OCI-LY7 (cell line): ENCODE measurements around the gene TCTN3. TPM values are rescaled to one million over a fixed set of nuclear protein-coding genes. Genes with fewer than 3 reads are reported as not detected.

Experiments
- BruUV-seq: library from RNA; stranded (reverse); fragments of 400-500 nt; replicated peaks from 2 replicates; lab custom pipeline; 2021; lab: Mats Ljungman, UMichigan
- CTCF ChIA-PET: fragments of 300-600 bp; sonication (Branson Sonifier 250); formaldehyde crosslinking; loops from one replicate; lab custom pipeline; 2022; ENCODE audit warnings: antibody characterized with exemption; ENCODE audit not compliant: unreplicated experiment; lab: Charles Lee
- POLR2A ChIA-PET: fragments of 300-600 bp; sonication (Branson Sonifier 250); formaldehyde crosslinking; loops from one replicate; lab custom pipeline; 2022; ENCODE audit warnings: antibody characterized with exemption; lab: Charles Lee
- DNase-seq: peaks from one replicate; pipeline ENCODE4 v3.0.0-alpha.2; 2015; ENCODE audit warnings: low spot score
- H2AFZ ChIP-seq: fragments of 200-600 bp; sonication (generic), shearing (Covaris generic); 2 replicates; pipeline ENCODE4 v1.6.1; 2014; ENCODE audit warnings: mild to moderate bottlenecking, antibody characterized with exemption, low read length, moderate library complexity
- H3K27ac ChIP-seq: fragments of 200-600 bp; sonication (generic); 2 replicates; pipeline ENCODE4 v1.5.1; 2014; ENCODE audit warnings: mixed run types, low read depth, mild to moderate bottlenecking, moderate library complexity, low read length, inconsistent platforms; ENCODE audit not compliant: poor library complexity, severe bottlenecking
- H3K36me3 ChIP-seq: fragments of 200-600 bp; sonication (generic); 2 replicates; pipeline ENCODE4 v1.6.1; 2014; ENCODE audit warnings: mild to moderate bottlenecking, antibody characterized with exemption, low read length, moderate library complexity, mixed read lengths; ENCODE audit not compliant: insufficient read depth
- H3K4me1 ChIP-seq: fragments of 200-600 bp; sonication (generic); 2 replicates; pipeline ENCODE4 v1.5.1; 2014; ENCODE audit warnings: mild to moderate bottlenecking, low read length; ENCODE audit not compliant: insufficient read depth, poor library complexity, severe bottlenecking
- H3K4me2 ChIP-seq: fragments of 200-600 bp; sonication (generic); 2 replicates; pipeline ENCODE4 v1.6.1; 2014; ENCODE audit warnings: mild to moderate bottlenecking, low read length
- H3K4me3 ChIP-seq: fragments of 200-600 bp; sonication (generic); 2 replicates; pipeline ENCODE4 v1.5.1; 2014; ENCODE audit warnings: mild to moderate bottlenecking, low read depth, low read length; ENCODE audit not compliant: poor library complexity, severe bottlenecking
- H3K79me2 ChIP-seq: fragments of 200-600 bp; sonication (generic); 2 replicates; pipeline ENCODE4 v1.6.1; 2016; ENCODE audit warnings: low read depth, mild to moderate bottlenecking, low read length, moderate library complexity, mixed read lengths; ENCODE audit not compliant: insufficient read depth
- H3K9me2 ChIP-seq: fragments of 200-600 bp; sonication (generic); 2 replicates; pipeline ENCODE4 v1.6.1; 2016; ENCODE audit warnings: mild to moderate bottlenecking, low read length, mixed read lengths; ENCODE audit not compliant: insufficient read depth
- H3K9me3 ChIP-seq: fragments of 200-600 bp; sonication (generic); 2 replicates; pipeline ENCODE4 v1.6.1; 2014; ENCODE audit warnings: mild to moderate bottlenecking, mixed run types, low read length, mixed read lengths
- H4K20me1 ChIP-seq: fragments of 200-600 bp; sonication (generic); 2 replicates; pipeline ENCODE4 v1.6.1; 2014; ENCODE audit warnings: mild to moderate bottlenecking, antibody characterized with exemption, low read length, moderate library complexity, mixed read lengths; ENCODE audit not compliant: insufficient read depth
- CTCF ChIP-seq: fragments of 200-600 bp; sonication (generic); conservative IDR thresholded peaks from 2 replicates; pipeline ENCODE4 v1.5.1; 2014; ENCODE audit warnings: mild to moderate bottlenecking, antibody characterized with exemption, low read length, moderate library complexity, mixed read lengths
- EZH2phosphoT487 ChIP-seq: fragments of 200-600 bp; sonication (generic); IDR thresholded peaks from 2 replicates; pipeline ENCODE4 v1.6.1; 2018; ENCODE audit warnings: low read depth, borderline replicate concordance, mild to moderate bottlenecking, mixed run types, antibody characterized with exemption, low read length, moderate library complexity, mixed read lengths
- intact Hi-C: fragments of 100-400 bp; cut with micrococcal nuclease; formaldehyde crosslinking; loops from one replicate; pipeline ENCODE4 v1.10.0; 2022; ENCODE audit not compliant: unreplicated experiment
- total RNA-seq, 2 experiments: library from RNA; depleted of rRNA in 1 of 2; stranded (reverse); fragments of >200 nt in 1 of 2; shearing (Covaris generic) in 1 of 2; gene quantifications; 2 replicates each; pipeline ENCODE4 v1.2.3, GENCODE V29; 2014 to 2022

The TCTN3 gene
- total RNA-seq, 2 experiments from 2014 or later, result 10.4 to 14.4 TPM

GRCh38 chr10:95742485-95742884, 48.8 kb upstream of the TCTN3 start:
- ChIA-PET CTCF (interaction anchor here (0.5 kb wide), 1 partner anchor 48 kb away, joined by 4 read pairs; no protein-coding TSS in a partner anchor), POLR2A (interaction anchor here (1.1 to 2.7 kb wide), 4 partner anchors 12 to 49 kb away, joined by 3 to 26 read pairs (median 7); partner anchors contain the start of genes ENTPD1 and TCTN3)
- intact Hi-C loops, result loop anchor here (2.0 kb wide), 1 partner anchor 14 kb away; the partner anchor contains the start of gene ENTPD1
- Histone ChIP-seq H3K27ac (peak overlapping the region; percentile 41), H3K9me2 (no peaks in the 10 kb centered on the region), H2AFZ (peak overlapping the region; percentile 97), H3K36me3 (no peaks in the 10 kb centered on the region), H3K79me2 (no peaks in the 10 kb centered on the region), H4K20me1 (no peaks in the 10 kb centered on the region), H3K4me1 (peaks cover 29% of the 10 kb centered on the region), H3K4me3 (peak overlapping the region; percentile 39), H3K4me2 (peak overlapping the region; percentile 53), H3K9me3 (peaks cover 17% of the 10 kb centered on the region; the same call in 1 of the 2 replicates)
- no TSS peak for BruUV-seq
- TF ChIP-seq EZH2phosphoT487, result no peak
- TF ChIP-seq CTCF, result no peak
- no peak for DNase-seq

GRCh38 chr10:95741807-95742467, 48.2 kb upstream of the TCTN3 start:
- DNase-seq, result peak; percentile 54
- Histone ChIP-seq H3K9me3 (peaks cover 17% of the 10 kb centered on the region; the same call in 1 of the 2 replicates), H3K36me3 (no peaks in the 10 kb centered on the region), H3K4me2 (peak overlapping the region; percentile 53), H2AFZ (peak overlapping the region; percentile 97), H3K79me2 (no peaks in the 10 kb centered on the region), H4K20me1 (no peaks in the 10 kb centered on the region), H3K4me3 (peak overlapping the region; percentile 39), H3K27ac (peak overlapping the region; percentile 41), H3K9me2 (no peaks in the 10 kb centered on the region), H3K4me1 (peaks cover 29% of the 10 kb centered on the region)
- BruUV-seq, result TSS peak; percentile 76
- CTCF ChIA-PET, result interaction anchor here (0.5 to 1.2 kb wide), 4 partner anchors 31 to 123 kb away, joined by 3 to 5 read pairs (median 4); partner anchors contain the start of gene TCTN3
- peak; percentile 65 for TF ChIP-seq CTCF
- no peak for TF ChIP-seq EZH2phosphoT487
- intact Hi-C loops, result loop anchor here (2.0 kb wide), 1 partner anchor 15 kb away; the partner anchor contains the start of gene ENTPD1
- POLR2A ChIA-PET, result interaction anchor here (1.1 to 2.7 kb wide), 4 partner anchors 11 to 48 kb away, joined by 3 to 26 read pairs (median 7); partner anchors contain the start of genes ENTPD1 and TCTN3
